HL-60 (cell line): Measurements from ENCODE around the gene NRXN3.

Experiments used
- DNase-seq, 2 experiments: peaks; one replicate each; pipeline ENCODE4 v3.0.0-alpha.2; 2010 to 2020; ENCODE audit warnings: low read depth in 1 of 2, low spot score in 1 of 2
- H3K27ac ChIP-seq: fragments of 250-450 bp; sonication (Bioruptor Pico); replicated peaks from 2 replicates; pipeline ENCODE4 v1.5.1; 2020; ENCODE audit warnings: mild to moderate bottlenecking, moderate library complexity
- H3K27me3 ChIP-seq: fragments of 250-450 bp; sonication (Bioruptor Pico); 2 replicates; pipeline ENCODE4 v1.5.1; 2021; ENCODE audit warnings: mild to moderate bottlenecking, moderate library complexity; ENCODE audit not compliant: insufficient read depth, poor library complexity, severe bottlenecking
- H3K4me3 ChIP-seq: replicated peaks from 2 replicates; pipeline ENCODE4 v1.5.1; 2011; ENCODE audit warnings: mild to moderate bottlenecking, control low read depth, low read length; ENCODE audit not compliant: insufficient read depth
- CTCF ChIP-seq: IDR thresholded peaks from one replicate; pipeline ENCODE4 v1.5.1; 2011; ENCODE audit warnings: low read length, control low read depth, inconsistent platforms; ENCODE audit not compliant: insufficient read depth
- GABPA ChIP-seq: IDR thresholded peaks from 2 replicates; pipeline ENCODE4 v1.6.1; 2012; ENCODE audit warnings: low read depth
- POLR2AphosphoS5 ChIP-seq: IDR thresholded peaks from 2 replicates; pipeline ENCODE4 v1.6.1; 2012; ENCODE audit warnings: low read depth
- SPI1 ChIP-seq: IDR thresholded peaks from 2 replicates; pipeline ENCODE4 v1.6.1; 2012; ENCODE audit warnings: low read depth, mild to moderate bottlenecking, borderline replicate concordance
- TF ChIP-seq, protein P1 (sequence below): IDR thresholded peaks from 2 replicates; pipeline ENCODE4 v1.6.1; 2012; ENCODE audit warnings: low read depth; ENCODE audit not compliant: insufficient replicate concordance

The NRXN3 gene

GRCh38 chr14:78586681-78587080, 416.5 kb downstream of the NRXN3 start:
- H3K27ac ChIP-seq, result no peak overlapping the region
- TF ChIP-seq CTCF (no peak), SPI1 (no peak), POLR2AphosphoS5 (no peak), GABPA (no peak)
- TF ChIP-seq, protein P1, sequence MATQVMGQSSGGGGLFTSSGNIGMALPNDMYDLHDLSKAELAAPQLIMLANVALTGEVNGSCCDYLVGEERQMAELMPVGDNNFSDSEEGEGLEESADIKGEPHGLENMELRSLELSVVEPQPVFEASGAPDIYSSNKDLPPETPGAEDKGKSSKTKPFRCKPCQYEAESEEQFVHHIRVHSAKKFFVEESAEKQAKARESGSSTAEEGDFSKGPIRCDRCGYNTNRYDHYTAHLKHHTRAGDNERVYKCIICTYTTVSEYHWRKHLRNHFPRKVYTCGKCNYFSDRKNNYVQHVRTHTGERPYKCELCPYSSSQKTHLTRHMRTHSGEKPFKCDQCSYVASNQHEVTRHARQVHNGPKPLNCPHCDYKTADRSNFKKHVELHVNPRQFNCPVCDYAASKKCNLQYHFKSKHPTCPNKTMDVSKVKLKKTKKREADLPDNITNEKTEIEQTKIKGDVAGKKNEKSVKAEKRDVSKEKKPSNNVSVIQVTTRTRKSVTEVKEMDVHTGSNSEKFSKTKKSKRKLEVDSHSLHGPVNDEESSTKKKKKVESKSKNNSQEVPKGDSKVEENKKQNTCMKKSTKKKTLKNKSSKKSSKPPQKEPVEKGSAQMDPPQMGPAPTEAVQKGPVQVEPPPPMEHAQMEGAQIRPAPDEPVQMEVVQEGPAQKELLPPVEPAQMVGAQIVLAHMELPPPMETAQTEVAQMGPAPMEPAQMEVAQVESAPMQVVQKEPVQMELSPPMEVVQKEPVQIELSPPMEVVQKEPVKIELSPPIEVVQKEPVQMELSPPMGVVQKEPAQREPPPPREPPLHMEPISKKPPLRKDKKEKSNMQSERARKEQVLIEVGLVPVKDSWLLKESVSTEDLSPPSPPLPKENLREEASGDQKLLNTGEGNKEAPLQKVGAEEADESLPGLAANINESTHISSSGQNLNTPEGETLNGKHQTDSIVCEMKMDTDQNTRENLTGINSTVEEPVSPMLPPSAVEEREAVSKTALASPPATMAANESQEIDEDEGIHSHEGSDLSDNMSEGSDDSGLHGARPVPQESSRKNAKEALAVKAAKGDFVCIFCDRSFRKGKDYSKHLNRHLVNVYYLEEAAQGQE, result no peak
- no peak overlapping the region for H3K4me3 ChIP-seq
- H3K27me3 ChIP-seq, result no peaks in the 10 kb centered on the region
- no peak for DNase-seq

GRCh38 chr14:78588906-78589305, 418.7 kb downstream of the NRXN3 start:
- Histone ChIP-seq H3K4me3 (no peak overlapping the region), H3K27ac (no peak overlapping the region), H3K27me3 (no peaks in the 10 kb centered on the region)
- no peak for DNase-seq
- TF ChIP-seq POLR2AphosphoS5 (no peak), CTCF (no peak), SPI1 (no peak), GABPA (no peak)
- TF ChIP-seq, protein P1, result no peak

GRCh38 chr14:78592616-78593219, 422.5 kb downstream of the NRXN3 start:
- Histone ChIP-seq H3K4me3 (no peak overlapping the region), H3K27ac (no peak overlapping the region), H3K27me3 (no peaks in the 10 kb centered on the region)
- DNase-seq, result no peak
- TF ChIP-seq CTCF (no peak), SPI1 (no peak), POLR2AphosphoS5 (no peak), GABPA (no peak)
- TF ChIP-seq, protein P1, result no peak
